ENCODE results near the gene RERE. TPM values are rescaled to one million over a fixed set of nuclear protein-coding genes. Genes with fewer than 3 reads are reported as not detected.
A peak's percentile ranks its signal among the peaks of the same experiment; 100 is the strongest.

The RERE gene
- total and polyA plus RNA-seq, 7 donors, result 38.8 to 308 (median 99.7) TPM

DNA sequence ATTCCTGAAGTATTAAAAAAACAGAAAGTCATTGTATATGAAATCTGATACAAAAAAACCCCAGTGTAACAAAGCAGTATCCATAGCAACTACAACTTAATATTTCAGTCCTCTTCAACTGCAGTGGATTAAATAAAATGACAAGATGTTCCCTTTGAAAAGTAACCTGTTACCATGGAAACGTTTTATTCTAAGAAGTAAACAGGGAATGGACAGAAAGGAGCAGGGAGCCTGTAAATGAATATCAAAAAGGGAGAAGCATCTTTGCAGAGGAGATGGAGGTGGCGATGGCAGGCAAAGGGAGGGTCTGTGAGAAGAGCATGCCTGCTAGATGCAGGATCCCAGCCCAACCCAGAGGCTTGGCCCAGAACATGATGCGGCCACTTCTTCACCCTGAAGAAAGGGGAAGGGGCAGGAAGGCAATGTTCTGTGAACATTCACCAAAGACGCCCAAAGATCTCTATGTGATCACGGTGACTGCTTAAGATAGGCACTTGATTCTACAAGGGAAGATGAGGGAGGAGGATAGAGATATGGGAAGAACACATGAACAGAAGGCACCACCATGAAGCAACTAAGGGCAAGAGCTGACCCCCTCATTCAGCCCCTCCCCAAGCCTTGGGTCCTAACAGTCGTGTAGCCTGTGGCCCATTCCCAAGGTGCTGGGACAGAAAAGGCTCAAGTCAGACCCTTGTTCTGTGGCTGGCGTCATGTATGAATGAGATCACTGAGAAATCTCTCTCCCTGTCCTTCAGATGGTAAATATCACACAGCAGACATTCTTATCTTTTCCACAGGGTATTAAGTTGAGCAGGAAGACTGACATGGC, 299.6 kb downstream of the RERE start:
- ATAC-seq (peak in 2 of 4 donors; percentile 19 to 30), DNase-seq (no peak)
- no peak overlapping the region for H3K4me3 ChIP-seq
- intact Hi-C loops (cut with DNase I), result no loop called here
- TF ChIP-seq, protein P1, sequence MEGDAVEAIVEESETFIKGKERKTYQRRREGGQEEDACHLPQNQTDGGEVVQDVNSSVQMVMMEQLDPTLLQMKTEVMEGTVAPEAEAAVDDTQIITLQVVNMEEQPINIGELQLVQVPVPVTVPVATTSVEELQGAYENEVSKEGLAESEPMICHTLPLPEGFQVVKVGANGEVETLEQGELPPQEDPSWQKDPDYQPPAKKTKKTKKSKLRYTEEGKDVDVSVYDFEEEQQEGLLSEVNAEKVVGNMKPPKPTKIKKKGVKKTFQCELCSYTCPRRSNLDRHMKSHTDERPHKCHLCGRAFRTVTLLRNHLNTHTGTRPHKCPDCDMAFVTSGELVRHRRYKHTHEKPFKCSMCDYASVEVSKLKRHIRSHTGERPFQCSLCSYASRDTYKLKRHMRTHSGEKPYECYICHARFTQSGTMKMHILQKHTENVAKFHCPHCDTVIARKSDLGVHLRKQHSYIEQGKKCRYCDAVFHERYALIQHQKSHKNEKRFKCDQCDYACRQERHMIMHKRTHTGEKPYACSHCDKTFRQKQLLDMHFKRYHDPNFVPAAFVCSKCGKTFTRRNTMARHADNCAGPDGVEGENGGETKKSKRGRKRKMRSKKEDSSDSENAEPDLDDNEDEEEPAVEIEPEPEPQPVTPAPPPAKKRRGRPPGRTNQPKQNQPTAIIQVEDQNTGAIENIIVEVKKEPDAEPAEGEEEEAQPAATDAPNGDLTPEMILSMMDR (IDR thresholded peaks at IDR 0.05), result no peak
- peaks cover 0 to 5% of the 10 kb centered on the region in 2 donors for H3K36me3 ChIP-seq (ENCODE audit: insufficient read depth in 1 of 2, low read depth in 1 of 2)
- no peaks in the 10 kb centered on the region for H3K27me3 ChIP-seq (ENCODE audit: insufficient read depth in 3 of 3, low read length in 2 of 3)
- peak overlapping the region; percentile 17 for H3K27ac ChIP-seq
- no peaks in the 10 kb centered on the region for H3K9me3 ChIP-seq
- peaks cover 45% of the 10 kb centered on the region for H3K4me1 ChIP-seq
- WGBS, 3 donors, result 62 to 74% (median 73%) methylated on average over 7 of the region's 7 CpGs

DNA sequence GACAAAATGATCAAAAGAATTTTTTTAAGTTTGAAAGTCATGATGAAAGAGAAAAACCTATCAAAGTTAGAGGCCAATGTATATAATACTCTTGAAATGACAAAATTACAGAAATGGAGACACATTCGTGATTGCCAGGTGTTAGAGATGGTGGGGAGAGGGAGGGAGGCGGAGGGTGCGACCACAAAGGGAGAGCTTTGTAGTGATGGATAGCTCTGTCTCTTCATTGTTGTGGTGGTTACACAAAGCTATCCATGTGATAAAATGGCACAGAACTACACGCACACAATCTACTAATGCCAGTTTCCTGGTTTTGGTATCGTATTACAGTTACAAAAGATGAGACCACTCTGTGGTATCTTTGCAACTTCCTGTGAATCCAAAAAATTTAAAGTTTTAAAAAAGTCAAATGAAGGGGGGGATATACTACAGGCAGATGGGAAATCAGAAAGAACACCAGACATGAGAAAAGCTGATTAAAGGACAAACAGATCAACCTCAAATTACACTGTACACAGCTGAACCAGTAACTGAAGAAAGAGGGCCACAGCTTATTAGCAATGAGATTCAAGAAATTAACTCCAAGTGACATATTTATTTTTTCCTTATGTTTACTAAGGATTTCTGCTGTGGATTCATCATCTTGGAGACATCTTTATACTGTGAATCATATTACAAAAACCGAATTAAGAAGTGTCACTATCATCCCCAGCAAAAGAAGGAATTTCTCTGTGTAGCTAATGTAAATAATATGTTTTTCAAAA, 300.5 kb downstream of the RERE start:
- Histone ChIP-seq H3K4me1 (peaks cover 48% of the 10 kb centered on the region), H3K9me3 (no peaks in the 10 kb centered on the region), H3K27ac (peak overlapping the region; percentile 2), H3K36me3 (ENCODE audit: insufficient read depth in 1 of 2, low read depth in 1 of 2) (peaks cover 0 to under 1% of the 10 kb centered on the region in 2 donors), H3K4me3 (no peak overlapping the region), H3K27me3 (ENCODE audit: insufficient read depth in 3 of 3, low read length in 2 of 3) (no peaks in the 10 kb centered on the region)
- ATAC-seq, result peak in 1 of 4 donors; percentile 36
- no peak for DNase-seq
- intact Hi-C loops (cut with DNase I), result no loop called here
- 47 to 63% (median 51%) methylated on average over 6 of the region's 6 CpGs for WGBS, 3 donors
- TF ChIP-seq, protein P1 (IDR thresholded peaks at IDR 0.05), result no peak

DNA sequence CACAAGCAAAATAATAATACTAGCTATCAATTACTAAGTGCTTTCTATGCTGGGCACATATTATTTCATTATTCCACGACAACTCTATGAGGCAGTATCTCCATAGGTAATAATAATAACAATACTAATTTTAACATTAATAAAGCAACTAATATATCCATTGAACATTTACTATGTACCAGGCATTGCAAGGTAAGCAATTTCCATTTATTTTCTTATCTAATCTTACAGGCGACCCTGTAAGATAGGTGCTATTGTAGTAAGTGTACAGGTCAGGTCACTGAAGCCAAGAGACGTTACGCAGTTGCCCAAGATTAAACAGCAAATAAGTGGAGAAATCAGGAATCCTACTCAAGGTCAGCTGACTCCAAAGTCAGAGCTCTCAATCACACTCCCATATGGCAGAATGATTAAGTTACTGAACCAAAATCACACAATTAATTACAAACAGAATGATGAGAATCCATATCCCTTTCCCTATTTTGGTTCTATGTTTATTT, 301.1 kb downstream of the RERE start:
- Histone ChIP-seq H3K36me3 (ENCODE audit: insufficient read depth in 1 of 2, low read depth in 1 of 2) (no peaks in the 10 kb centered on the region), H3K4me1 (peaks cover 51% of the 10 kb centered on the region), H3K27ac (no peak overlapping the region), H3K27me3 (ENCODE audit: insufficient read depth in 3 of 3, low read length in 2 of 3) (no peaks in the 10 kb centered on the region), H3K9me3 (no peaks in the 10 kb centered on the region), H3K4me3 (no peak overlapping the region)
- WGBS, 3 donors, result 83 to 87% (median 83%) methylated on average over 4 of the region's 4 CpGs
- intact Hi-C loops (cut with DNase I), result no loop called here
- TF ChIP-seq, protein P1 (IDR thresholded peaks at IDR 0.05), result no peak
- no peak for DNase-seq
- no peak for ATAC-seq

DNA sequence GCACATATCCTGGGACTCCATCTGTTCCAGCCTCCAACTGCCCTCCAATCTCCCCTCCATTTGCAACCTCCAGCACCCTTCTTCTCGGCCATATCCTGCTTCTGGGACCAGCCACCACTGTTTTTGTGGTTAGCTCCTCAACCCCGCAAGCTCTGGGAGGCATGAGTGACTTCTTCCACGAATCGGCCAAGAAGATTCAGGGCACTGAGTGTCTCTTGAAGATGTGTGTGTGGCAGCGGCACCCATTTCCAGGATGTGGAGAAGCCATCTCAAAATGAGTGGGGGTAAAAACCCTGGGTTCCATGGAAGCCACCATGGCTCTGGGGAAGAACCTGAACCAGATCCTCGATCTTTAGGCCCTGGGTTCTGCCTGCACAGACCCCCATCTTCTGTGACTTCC, 304.9 kb downstream of the RERE start:
- WGBS, 3 donors, result 96 to 97% (median 97%) methylated on average over 6 of the region's 6 CpGs
- TF ChIP-seq, protein P1 (IDR thresholded peaks at IDR 0.05), result no peak
- H3K36me3 ChIP-seq (ENCODE audit: insufficient read depth in 1 of 2, low read depth in 1 of 2), result no peaks in the 10 kb centered on the region

More for the DNA sequence above, 304.9 kb downstream of the RERE start:
- H3K4me1 ChIP-seq, result peaks cover 42% of the 10 kb centered on the region
- no peaks in the 10 kb centered on the region for H3K27me3 ChIP-seq (ENCODE audit: insufficient read depth in 3 of 3, low read length in 2 of 3)
- H3K27ac ChIP-seq, result no peak overlapping the region
- H3K4me3 ChIP-seq, result no peak overlapping the region
- no peak for ATAC-seq
- H3K9me3 ChIP-seq, result no peaks in the 10 kb centered on the region
- intact Hi-C loops (cut with DNase I), result no loop called here
- no peak for DNase-seq
